ENCODE data around the gene UBTFL1.

DNA sequence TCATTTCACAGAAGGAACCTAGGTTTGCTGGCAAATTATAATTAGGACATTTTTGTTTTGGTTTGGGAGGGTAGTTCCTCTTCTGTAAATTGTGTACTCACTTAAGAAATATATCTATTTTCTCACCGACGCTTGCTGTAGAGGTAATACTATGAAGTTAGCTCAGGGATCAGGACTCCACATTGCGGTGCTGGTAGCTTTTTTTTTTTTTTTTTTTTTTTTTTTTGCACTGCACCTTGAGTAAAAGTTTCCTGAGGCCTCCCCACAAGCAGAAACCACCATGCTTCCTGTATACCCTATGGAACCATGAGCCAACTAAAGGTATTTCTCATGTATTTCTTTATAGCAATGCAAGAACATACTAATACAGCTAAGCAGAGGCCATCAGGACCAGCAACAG is 14.7 kb downstream of the UBTFL1 start:
- TF ChIP-seq, protein P1, sequence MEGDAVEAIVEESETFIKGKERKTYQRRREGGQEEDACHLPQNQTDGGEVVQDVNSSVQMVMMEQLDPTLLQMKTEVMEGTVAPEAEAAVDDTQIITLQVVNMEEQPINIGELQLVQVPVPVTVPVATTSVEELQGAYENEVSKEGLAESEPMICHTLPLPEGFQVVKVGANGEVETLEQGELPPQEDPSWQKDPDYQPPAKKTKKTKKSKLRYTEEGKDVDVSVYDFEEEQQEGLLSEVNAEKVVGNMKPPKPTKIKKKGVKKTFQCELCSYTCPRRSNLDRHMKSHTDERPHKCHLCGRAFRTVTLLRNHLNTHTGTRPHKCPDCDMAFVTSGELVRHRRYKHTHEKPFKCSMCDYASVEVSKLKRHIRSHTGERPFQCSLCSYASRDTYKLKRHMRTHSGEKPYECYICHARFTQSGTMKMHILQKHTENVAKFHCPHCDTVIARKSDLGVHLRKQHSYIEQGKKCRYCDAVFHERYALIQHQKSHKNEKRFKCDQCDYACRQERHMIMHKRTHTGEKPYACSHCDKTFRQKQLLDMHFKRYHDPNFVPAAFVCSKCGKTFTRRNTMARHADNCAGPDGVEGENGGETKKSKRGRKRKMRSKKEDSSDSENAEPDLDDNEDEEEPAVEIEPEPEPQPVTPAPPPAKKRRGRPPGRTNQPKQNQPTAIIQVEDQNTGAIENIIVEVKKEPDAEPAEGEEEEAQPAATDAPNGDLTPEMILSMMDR (conservative IDR thresholded peaks at IDR 0.05; ENCODE audit: low read depth, low read length), result no peak
- TF ChIP-seq EZH2phosphoT487 (IDR thresholded peaks at IDR 0.05; ENCODE audit: borderline replicate concordance, low read length), result no peak

Data from PC-3 (cell line).